Sigmoid colon (tissue), 7 donors: ENCODE results near the gene F2RL2. TPM values are rescaled to one million over a fixed set of nuclear protein-coding genes. Genes with fewer than 3 reads are reported as not detected.

Source experiments
- DNase-seq: peaks from one replicate; pipeline ENCODE4 v3.0.0-alpha.2; 2019
- H3K27ac ChIP-seq, 4 donors: fragments of 200-600 bp; sonication (generic); one replicate each; pipeline ENCODE4 v1.5.1; 2016 to 2019; ENCODE audit warnings: mild to moderate bottlenecking in 1 of 4
- H3K27me3 ChIP-seq, 3 donors: fragments of 200-600 bp; sonication (generic); one replicate each; pipeline ENCODE4 v1.5.1; 2019; ENCODE audit warnings: mild to moderate bottlenecking in 1 of 3
- H3K36me3 ChIP-seq, 4 donors: fragments of 200-600 bp; sonication (generic); one replicate each; pipeline ENCODE4 v1.5.1; 2016 to 2019
- H3K4me1 ChIP-seq, 4 donors: fragments of 200-600 bp; sonication (generic); one replicate each; pipeline ENCODE4 v1.5.1; 2017 to 2019
- H3K4me3 ChIP-seq, 4 donors: fragments of 200-600 bp; sonication (generic); one replicate each; pipeline ENCODE4 v1.5.1; 2017 to 2019; ENCODE audit warnings: mild to moderate bottlenecking in 2 of 4, moderate library complexity in 1 of 4
- H3K9me3 ChIP-seq, 4 donors: fragments of 200-600 bp in 3 of 4; sonication (generic) in 3 of 4; one replicate each; pipeline versions ENCODE4 v1.5.1 to v1.6.1; 2013 to 2019
- CTCF ChIP-seq, 4 experiments: fragments of 450-650 bp in 3 of 4; fragments of 200-600 bp in 1 of 4; IDR thresholded peaks; one replicate each; pipeline ENCODE4 v1.5.1; 2016 to 2019; ENCODE audit warnings: antibody characterized with exemption in 4 of 4, mild to moderate bottlenecking in 3 of 4, moderate library complexity in 2 of 4
- EP300 ChIP-seq, 4 donors: sonication (generic); formaldehyde crosslinking; IDR thresholded peaks; one replicate each; pipeline ENCODE4 v1.6.1; 2017; ENCODE audit warnings: antibody characterized with exemption in 4 of 4
- POLR2A ChIP-seq, 2 donors: fragments of 450-650 bp; IDR thresholded peaks; one replicate each; pipeline ENCODE4 v1.6.1; 2016; ENCODE audit warnings: antibody characterized with exemption in 2 of 2, mild to moderate bottlenecking in 2 of 2, moderate library complexity in 2 of 2
- POLR2AphosphoS5 ChIP-seq, 4 donors: sonication (generic); formaldehyde crosslinking; IDR thresholded peaks; one replicate each; pipeline ENCODE4 v1.6.1; 2017; ENCODE audit warnings: antibody characterized with exemption in 4 of 4
- WGBS, 2 donors: extraction: QIAGEN DNeasy Blood & Tissue Kit; methylation state at CpG; one replicate each; pipeline ENCODE4 v1.1.7; 2013; 5-methylcytosine and 5-hydroxymethylcytosine counted together
- intact Hi-C: fragments of 100-400 bp; cut with DNase I; formaldehyde crosslinking; loops from one replicate; pipeline ENCODE4 v1.15.1; 2023
- polyA plus RNA-seq, 3 donors: library from polyadenylated mRNA; stranded (reverse); fragments of 200-250 nt; gene quantifications; one replicate each; pipeline ENCODE4 v1.2.3, GENCODE V29; 2013
- total RNA-seq, 4 donors: library from RNA; depleted of rRNA; stranded (reverse); fragments of >200 nt; gene quantifications; one replicate each; pipeline ENCODE4 v1.1.0, GENCODE V29; 2016
- donor health status: healthy with polysubstance abuse.
- donor health status: Bipolar disorder and iron deficiency.
- donor health status: healthy.

The F2RL2 gene
- total and polyA plus RNA-seq, 7 donors: 0.60 to 6.6 (median 2.2) TPM; not detected in 1

GRCh38 chr5:76657091-76657490, 33.9 kb upstream of the F2RL2 start:
- DNase-seq: no peak
- WGBS, 2 donors: 96 to 97% methylated on average over 3 of the region's 3 CpGs
- no peaks in the 10 kb centered on the region for H3K27me3 ChIP-seq
- H3K4me1 ChIP-seq: no peaks in the 10 kb centered on the region
- H3K4me3 ChIP-seq: no peak overlapping the region
- intact Hi-C loops: no loop called here
- H3K27ac ChIP-seq: no peak overlapping the region
- H3K9me3 ChIP-seq: no peaks in the 10 kb centered on the region
- TF ChIP-seq EP300 (IDR thresholded peaks at IDR 0.05): no peak
- TF ChIP-seq POLR2A (IDR thresholded peaks at IDR 0.05): no peak
- no peak for TF ChIP-seq POLR2AphosphoS5 (IDR thresholded peaks at IDR 0.05)
- TF ChIP-seq CTCF (IDR thresholded peaks at IDR 0.05): no peak
- H3K36me3 ChIP-seq: no peaks in the 10 kb centered on the region

GRCh38 chr5:76652809-76653414, 29.7 kb upstream of the F2RL2 start:
- no peak for DNase-seq
- Histone ChIP-seq H3K36me3 (no peaks in the 10 kb centered on the region), H3K27me3 (no peaks in the 10 kb centered on the region), H3K4me1 (no peaks in the 10 kb centered on the region), H3K9me3 (peaks cover 0 to 8% (median 0%) of the 10 kb centered on the region in 4 donors), H3K4me3 (no peak overlapping the region), H3K27ac (no peak overlapping the region)
- TF ChIP-seq POLR2A (IDR thresholded peaks at IDR 0.05) (no peak), CTCF (IDR thresholded peaks at IDR 0.05) (no peak), EP300 (IDR thresholded peaks at IDR 0.05) (no peak), POLR2AphosphoS5 (IDR thresholded peaks at IDR 0.05) (no peak)
- WGBS, 2 donors: 82 to 85% methylated on average over 3 of the region's 3 CpGs
- intact Hi-C loops: no loop called here

- intact Hi-C loops: no loop called here
- no peak for TF ChIP-seq CTCF (IDR thresholded peaks at IDR 0.05)
- TF ChIP-seq POLR2AphosphoS5 (IDR thresholded peaks at IDR 0.05): no peak
- no peak for TF ChIP-seq POLR2A (IDR thresholded peaks at IDR 0.05)
- TF ChIP-seq EP300 (IDR thresholded peaks at IDR 0.05): no peak
- 94 to 96% methylated on average over 2 of the region's 2 CpGs for WGBS, 2 donors
Measured at GRCh38 chr5:76649140-76649539, 25.9 kb upstream of the F2RL2 start.

GRCh38 chr5:76643371-76643770, 20.2 kb upstream of the F2RL2 start:
- H3K4me1 ChIP-seq: no peaks in the 10 kb centered on the region
- no peaks in the 10 kb centered on the region for H3K27me3 ChIP-seq
- no peak overlapping the region for H3K4me3 ChIP-seq
- H3K27ac ChIP-seq: no peak overlapping the region
- DNase-seq: no peak
- no peaks in the 10 kb centered on the region for H3K36me3 ChIP-seq
- no peaks in the 10 kb centered on the region for H3K9me3 ChIP-seq
- TF ChIP-seq EP300 (IDR thresholded peaks at IDR 0.05) (no peak), POLR2AphosphoS5 (IDR thresholded peaks at IDR 0.05) (no peak), POLR2A (IDR thresholded peaks at IDR 0.05) (no peak), CTCF (IDR thresholded peaks at IDR 0.05) (no peak)
- intact Hi-C loops: loop anchor here (5.0 kb wide), 1 partner anchor 41 kb away; no protein-coding TSS in a partner anchor

More at GRCh38 chr5:76649140-76649539, 25.9 kb upstream of the F2RL2 start:
- no peaks in the 10 kb centered on the region for H3K36me3 ChIP-seq
- no peaks in the 10 kb centered on the region for H3K4me1 ChIP-seq
- peaks cover 0 to 8% (median 0%) of the 10 kb centered on the region in 4 donors for H3K9me3 ChIP-seq
- no peak for DNase-seq
- H3K27me3 ChIP-seq: no peaks in the 10 kb centered on the region
- no peak overlapping the region for H3K4me3 ChIP-seq
- H3K27ac ChIP-seq: no peak overlapping the region
